OCI-LY1 (cell line): ENCODE measurements around the gene ATP6V1G2.

Source experiments
- EZH2 ChIP-seq: fragments of 200-600 bp; sonication (generic), shearing (Covaris generic); IDR thresholded peaks from 2 replicates; pipeline ENCODE4 v1.8.0; 2017; ENCODE audit warnings: borderline replicate concordance, mixed run types, mild to moderate bottlenecking, antibody characterized with exemption, low read length, moderate library complexity, mixed read lengths
- TF ChIP-seq, protein P1 (sequence below): fragments of 200-600 bp; sonication (generic), shearing (Covaris generic); IDR thresholded peaks from 2 replicates; pipeline ENCODE4 v1.5.1; 2017; ENCODE audit warnings: mild to moderate bottlenecking, antibody characterized with exemption, low read length, moderate library complexity, mixed read lengths

GRCh38 chr6:31573239-31574105 lies 27.1 kb upstream of the ATP6V1G2 start:
- TF ChIP-seq, protein P1, sequence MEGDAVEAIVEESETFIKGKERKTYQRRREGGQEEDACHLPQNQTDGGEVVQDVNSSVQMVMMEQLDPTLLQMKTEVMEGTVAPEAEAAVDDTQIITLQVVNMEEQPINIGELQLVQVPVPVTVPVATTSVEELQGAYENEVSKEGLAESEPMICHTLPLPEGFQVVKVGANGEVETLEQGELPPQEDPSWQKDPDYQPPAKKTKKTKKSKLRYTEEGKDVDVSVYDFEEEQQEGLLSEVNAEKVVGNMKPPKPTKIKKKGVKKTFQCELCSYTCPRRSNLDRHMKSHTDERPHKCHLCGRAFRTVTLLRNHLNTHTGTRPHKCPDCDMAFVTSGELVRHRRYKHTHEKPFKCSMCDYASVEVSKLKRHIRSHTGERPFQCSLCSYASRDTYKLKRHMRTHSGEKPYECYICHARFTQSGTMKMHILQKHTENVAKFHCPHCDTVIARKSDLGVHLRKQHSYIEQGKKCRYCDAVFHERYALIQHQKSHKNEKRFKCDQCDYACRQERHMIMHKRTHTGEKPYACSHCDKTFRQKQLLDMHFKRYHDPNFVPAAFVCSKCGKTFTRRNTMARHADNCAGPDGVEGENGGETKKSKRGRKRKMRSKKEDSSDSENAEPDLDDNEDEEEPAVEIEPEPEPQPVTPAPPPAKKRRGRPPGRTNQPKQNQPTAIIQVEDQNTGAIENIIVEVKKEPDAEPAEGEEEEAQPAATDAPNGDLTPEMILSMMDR: no peak
- no peak for TF ChIP-seq EZH2
